GM18951 (cell line): ENCODE results near the gene REV1.
"Not testable (repeated sequence)": the region's sequence is repeated elsewhere in the genome, so short reads cannot be mapped to it uniquely, and the experiment has no call there.

Experiments
- POLR2A ChIP-seq: IDR thresholded peaks from 4 replicates; pipeline ENCODE4 v1.6.1; 2011; ENCODE audit warnings: mild to moderate bottlenecking; ENCODE audit not compliant: insufficient read length, insufficient read depth; ENCODE audit errors: extremely low read depth
- in situ Hi-C: fragments of 300-500 bp; cut with MboI; formaldehyde crosslinking; loops from one replicate; pipeline ENCODE4 v1.12.0; 2022; ENCODE audit warnings: low sequenced_read_pairs, mixed read lengths, inconsistent platforms; ENCODE audit not compliant: unreplicated experiment

REV1 gene

DNA sequence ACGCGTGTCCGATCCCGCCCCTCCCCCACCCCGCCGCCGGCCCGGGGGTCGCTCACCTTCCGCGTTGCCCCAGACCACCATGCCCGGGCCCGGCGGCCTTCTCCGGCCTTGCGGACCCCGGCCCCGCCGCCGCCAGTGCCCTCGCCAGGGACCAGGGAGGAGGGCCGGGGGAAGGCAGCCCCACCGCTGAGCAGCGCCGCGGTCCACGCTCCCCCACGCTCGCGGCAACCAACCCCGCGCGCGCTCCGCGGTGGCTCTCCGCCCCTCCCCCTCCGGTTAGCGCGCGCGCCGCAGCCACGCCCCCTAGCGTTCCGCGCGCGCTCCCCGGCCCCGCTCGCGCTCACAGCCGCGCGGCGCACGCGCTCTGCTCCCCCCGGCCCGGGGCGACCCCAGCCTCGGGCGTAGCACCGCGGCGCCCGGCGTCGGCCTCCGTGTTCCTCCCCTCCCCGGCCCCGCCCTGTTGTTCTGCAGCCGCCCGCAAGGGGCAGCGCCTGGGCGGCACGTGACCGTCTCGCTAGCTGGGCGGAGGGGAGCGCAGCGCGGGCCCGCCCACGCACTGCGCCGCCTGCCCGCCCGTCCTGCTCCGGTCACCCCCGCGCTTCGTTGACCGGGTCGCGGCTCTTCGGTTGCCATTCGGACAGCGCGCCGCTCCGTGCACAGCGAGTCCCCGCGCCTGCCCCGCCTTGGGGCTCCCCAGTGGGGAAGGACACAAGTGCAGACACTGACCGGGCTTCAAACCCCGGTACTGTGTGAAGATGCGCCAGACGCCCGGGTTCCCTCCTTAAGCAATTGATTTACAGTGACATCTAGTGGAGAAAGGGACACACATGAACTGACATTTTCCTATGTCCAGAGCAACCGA lies at the start of gene REV1:
TSS of gene REV1 (minus strand) at position 257 of the 862 bp plus-strand sequence. CDS start 25,042 bp downstream, outside the sequence.
- peak; percentile 68 for TF ChIP-seq POLR2A
- in situ Hi-C loops: loop anchor here (25.0 kb wide), 1 partner anchor 303 kb away; the partner anchor contains the start of genes MITD1 and MRPL30

DNA sequence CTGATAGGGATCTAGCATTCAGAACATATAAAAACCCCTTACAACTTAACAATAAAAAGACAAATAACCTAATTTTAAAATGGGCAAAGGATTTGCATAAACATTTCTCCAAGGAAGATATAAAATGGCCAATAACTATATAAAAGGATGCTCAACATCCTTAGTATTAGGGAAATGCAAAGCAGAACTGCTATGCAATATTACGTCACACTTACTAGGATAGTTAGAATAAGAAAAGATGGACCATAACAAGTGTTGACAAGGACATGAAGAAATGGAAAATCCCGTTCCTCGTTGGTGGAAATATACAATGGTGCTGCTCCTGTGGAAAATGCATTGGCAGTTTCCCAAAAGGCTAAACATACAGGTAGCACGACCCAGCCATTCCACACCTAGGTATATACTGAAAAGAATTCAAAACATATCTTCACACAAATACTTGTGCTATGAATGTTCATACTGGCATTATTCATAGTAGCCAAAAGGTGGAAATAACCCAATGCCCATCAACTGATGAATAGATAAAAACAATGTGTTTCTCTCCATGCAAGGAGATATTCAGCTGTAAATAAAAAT lies 48.2 kb upstream of the REV1 start:
- in situ Hi-C loops: no loop called here
- TF ChIP-seq POLR2A: no peak

GRCh38 chr2:99524056-99524455 lies 34.2 kb upstream of the REV1 start:
- in situ Hi-C loops: no loop called here
- TF ChIP-seq POLR2A: no peak

GRCh38 chr2:99522157-99522556 lies 32.3 kb upstream of the REV1 start:
- TF ChIP-seq POLR2A: no peak
- in situ Hi-C loops: no loop called here

GRCh38 chr2:99520813-99521212 lies 31.0 kb upstream of the REV1 start:
- in situ Hi-C loops: no loop called here
- TF ChIP-seq POLR2A: no peak

GRCh38 chr2:99520195-99520594 lies 30.4 kb upstream of the REV1 start:
- no peak for TF ChIP-seq POLR2A
- in situ Hi-C loops: no loop called here

GRCh38 chr2:99514357-99514756 lies 24.5 kb upstream of the REV1 start:
- no peak for TF ChIP-seq POLR2A
- in situ Hi-C loops: no loop called here

DNA sequence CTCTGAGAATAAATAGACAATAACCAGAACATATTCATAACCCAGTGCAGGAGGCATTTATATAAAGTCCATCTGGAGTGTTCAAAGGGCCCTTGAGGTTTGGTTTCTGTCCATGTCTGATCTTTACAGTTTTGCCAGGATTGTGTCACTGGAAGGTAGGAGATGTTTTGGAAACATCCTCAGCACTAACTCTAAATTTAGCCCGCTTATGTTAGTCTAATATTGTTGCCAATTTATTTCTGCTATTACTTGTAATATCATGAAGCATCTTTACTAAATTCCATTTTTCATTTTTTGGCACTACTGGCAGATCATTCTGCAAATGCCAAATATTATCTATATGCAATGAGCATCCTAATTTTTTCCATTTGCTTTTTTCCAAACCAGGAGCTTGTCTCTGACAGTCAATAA lies 22.4 kb upstream of the REV1 start:
- in situ Hi-C loops: no loop called here
- TF ChIP-seq POLR2A: no peak

GRCh38 chr2:99509387-99509786 lies 19.6 kb upstream of the REV1 start:
- in situ Hi-C loops: no loop called here
- TF ChIP-seq POLR2A: no peak

GRCh38 chr2:99507937-99508818 lies 18.4 kb upstream of the REV1 start:
- no peak for TF ChIP-seq POLR2A
- in situ Hi-C loops: no loop called here

DNA sequence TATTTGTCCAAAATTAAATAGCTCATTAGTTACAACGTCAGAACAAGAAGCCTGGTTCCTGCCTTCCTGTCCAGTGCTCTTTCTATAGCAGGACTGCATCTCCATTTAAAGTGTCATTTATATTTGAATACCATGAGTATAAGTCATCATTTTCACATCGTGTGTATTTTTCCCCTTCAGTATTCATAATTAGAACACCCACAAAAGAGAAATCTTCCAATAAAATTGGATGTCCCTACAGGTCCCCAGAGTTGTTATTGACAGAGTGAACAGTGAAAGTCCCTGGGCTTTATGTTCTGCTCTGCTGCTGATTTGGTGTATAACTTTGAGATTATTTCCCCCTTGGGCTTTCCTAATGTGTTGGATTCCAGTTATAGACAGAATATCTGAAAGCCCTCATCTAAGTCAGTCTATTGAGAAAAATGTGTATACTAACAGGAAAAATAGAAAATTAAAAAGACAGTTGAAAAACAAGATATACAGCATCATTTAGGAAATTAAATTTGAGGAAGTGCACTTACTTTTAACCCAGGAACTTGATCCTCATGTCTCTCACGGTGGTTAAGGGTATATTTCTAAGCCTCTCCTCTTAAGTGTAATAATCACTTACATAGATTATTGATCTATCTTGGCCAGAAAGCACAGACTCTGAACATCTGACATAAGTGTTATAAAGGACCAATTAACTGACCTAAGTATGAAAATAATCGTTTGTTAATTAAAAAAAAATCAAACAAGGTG lies 15.2 kb upstream of the REV1 start:
- no peak for TF ChIP-seq POLR2A
- in situ Hi-C loops: no loop called here

DNA sequence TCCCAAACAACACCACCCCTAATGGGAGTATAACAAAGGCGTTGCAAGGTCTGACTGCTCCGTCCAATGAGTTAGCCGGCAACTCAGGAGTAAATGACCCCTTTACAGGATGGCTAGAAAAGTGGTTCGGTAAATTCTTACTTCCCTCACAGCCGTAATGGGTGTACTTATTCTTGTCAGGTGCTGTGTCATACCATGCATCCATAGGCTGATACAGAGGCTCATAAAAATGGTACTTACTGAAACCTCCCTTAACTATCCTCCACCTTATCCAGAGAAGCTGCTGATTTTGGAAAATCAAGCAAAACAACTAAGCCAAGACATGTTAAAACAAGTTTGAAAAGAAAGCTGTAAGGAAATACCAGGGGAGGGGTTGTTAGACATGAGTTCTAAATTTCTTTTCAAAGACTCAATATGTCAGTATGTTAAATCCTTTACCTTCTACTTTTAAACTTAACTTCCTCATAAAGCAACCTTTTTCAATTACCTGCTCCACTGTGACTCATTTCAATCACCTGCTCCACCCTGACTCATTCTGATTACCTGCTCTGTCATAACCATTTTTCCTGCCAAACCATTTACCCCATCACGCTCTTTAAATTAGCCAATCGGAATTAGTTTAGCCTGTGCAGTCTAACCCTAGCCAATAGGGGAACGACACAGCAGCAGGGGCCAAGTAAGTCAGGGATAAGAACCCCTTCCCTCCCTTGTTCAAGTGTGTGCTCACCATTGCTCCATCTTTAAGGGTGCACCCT lies 14.0 kb upstream of the REV1 start:
- in situ Hi-C loops: not testable (repeated sequence)
